Adipocyte (in vitro differentiated cells): Measurements from ENCODE around the gene WDR27.

Experiments
- DNase-seq: peaks from one replicate; pipeline ENCODE4 v3.0.0-alpha.2; 2015; ENCODE audit warnings: low read depth
- H3K27me3 ChIP-seq: replicated peaks from 2 replicates; pipeline ENCODE4 v1.7.0; 2013; ENCODE audit warnings: mild to moderate bottlenecking, low read length, moderate library complexity; ENCODE audit not compliant: control insufficient read depth, insufficient read depth
- H3K36me3 ChIP-seq: 2 replicates; pipeline ENCODE4 v1.7.0; 2013; ENCODE audit warnings: low read length, mild to moderate bottlenecking, moderate library complexity; ENCODE audit not compliant: control insufficient read depth, insufficient read depth, severe bottlenecking
- H3K4me1 ChIP-seq: 2 replicates; pipeline ENCODE4 v1.7.0; 2013; ENCODE audit warnings: mild to moderate bottlenecking, low read length, moderate library complexity; ENCODE audit not compliant: control insufficient read depth, insufficient read depth
- H3K4me3 ChIP-seq: 2 replicates; pipeline ENCODE4 v1.7.0; 2013; ENCODE audit warnings: mild to moderate bottlenecking, low read length, moderate library complexity
- H3K9ac ChIP-seq: 2 replicates; pipeline ENCODE4 v1.7.0; 2013; ENCODE audit warnings: mild to moderate bottlenecking, low read length, moderate library complexity
- H3K9me3 ChIP-seq: 2 replicates; pipeline ENCODE4 v1.7.0; 2013; ENCODE audit warnings: mild to moderate bottlenecking, low read length, moderate library complexity; ENCODE audit not compliant: control insufficient read depth

WDR27 gene

GRCh38 chr6:169724494-169725124, 22.8 kb upstream of the WDR27 start, which contains the start of gene PHF10:
Gene PHF10, minus strand, starts transcription at chr6:169724500. Its CDS starts 569 bp downstream, at chr6:169723931.
- Histone ChIP-seq H3K9ac (peak within 1 kb of the TSS; percentile 91), H3K4me1 (peaks cover 18% of the 10 kb centered on the region), H3K27me3 (no peaks in the 10 kb centered on the region), H3K4me3 (peak within 1 kb of the TSS; percentile 85), H3K36me3 (no peaks in the 10 kb centered on the region), H3K9me3 (no peaks in the 10 kb centered on the region)
- peak; percentile 75 for DNase-seq

GRCh38 chr6:169723991-169724493, 22.2 kb upstream of the WDR27 start:
- H3K36me3 ChIP-seq = no peaks in the 10 kb centered on the region
- H3K27me3 ChIP-seq = no peaks in the 10 kb centered on the region
- H3K9me3 ChIP-seq = no peaks in the 10 kb centered on the region
- peak; percentile 74 for DNase-seq
- H3K4me3 ChIP-seq = peak overlapping the region; percentile 67
- H3K4me1 ChIP-seq = peaks cover 18% of the 10 kb centered on the region
- peak overlapping the region; percentile 63 for H3K9ac ChIP-seq

- H3K9ac ChIP-seq = peak overlapping the region; percentile 91
- peak overlapping the region; percentile 85 for H3K4me3 ChIP-seq
- peaks cover 18% of the 10 kb centered on the region for H3K4me1 ChIP-seq
- H3K36me3 ChIP-seq = no peaks in the 10 kb centered on the region
- no peaks in the 10 kb centered on the region for H3K27me3 ChIP-seq
- no peaks in the 10 kb centered on the region for H3K9me3 ChIP-seq
- peak; percentile 83 for DNase-seq
Observed at GRCh38 chr6:169723200-169723909, 21.5 kb upstream of the WDR27 start.

GRCh38 chr6:169722362-169723199, 20.8 kb upstream of the WDR27 start:
- Histone ChIP-seq H3K4me1 (peaks cover 18% of the 10 kb centered on the region), H3K27me3 (no peaks in the 10 kb centered on the region)
- DNase-seq = peak; percentile 74

GRCh38 chr6:169720207-169720855, 18.5 kb upstream of the WDR27 start:
- H3K9ac ChIP-seq = no peak overlapping the region
- no peak overlapping the region for H3K4me3 ChIP-seq
- DNase-seq = no peak
- no peaks in the 10 kb centered on the region for H3K27me3 ChIP-seq
- no peaks in the 10 kb centered on the region for H3K9me3 ChIP-seq
- H3K4me1 ChIP-seq = peaks cover 18% of the 10 kb centered on the region
- peaks cover 9% of the 10 kb centered on the region for H3K36me3 ChIP-seq

More at GRCh38 chr6:169722362-169723199, 20.8 kb upstream of the WDR27 start:
- Histone ChIP-seq H3K9ac (peak overlapping the region; percentile 91), H3K9me3 (no peaks in the 10 kb centered on the region), H3K36me3 (no peaks in the 10 kb centered on the region), H3K4me3 (peak overlapping the region; percentile 85)

- Histone ChIP-seq H3K4me1 (peaks cover 12% of the 10 kb centered on the region), H3K9ac (no peak overlapping the region), H3K27me3 (no peaks in the 10 kb centered on the region), H3K4me3 (no peak overlapping the region), H3K9me3 (no peaks in the 10 kb centered on the region), H3K36me3 (peaks cover 13% of the 10 kb centered on the region)
- DNase-seq = no peak
Observed at GRCh38 chr6:169719117-169719516, 17.3 kb upstream of the WDR27 start.

- Histone ChIP-seq H3K27me3 (no peaks in the 10 kb centered on the region), H3K9ac (no peak overlapping the region), H3K4me1 (no peaks in the 10 kb centered on the region), H3K4me3 (no peak overlapping the region), H3K36me3 (peaks cover 27% of the 10 kb centered on the region), H3K9me3 (no peaks in the 10 kb centered on the region)
- DNase-seq = no peak
Observed at GRCh38 chr6:169714595-169714994, 12.8 kb upstream of the WDR27 start.

- Histone ChIP-seq H3K27me3 (no peaks in the 10 kb centered on the region), H3K4me1 (no peaks in the 10 kb centered on the region), H3K4me3 (no peak overlapping the region), H3K9me3 (no peaks in the 10 kb centered on the region), H3K36me3 (peaks cover 27% of the 10 kb centered on the region), H3K9ac (no peak overlapping the region)
- no peak for DNase-seq
Observed at GRCh38 chr6:169714178-169714577, 12.3 kb upstream of the WDR27 start.

GRCh38 chr6:169710009-169710408, 8.2 kb upstream of the WDR27 start:
- no peaks in the 10 kb centered on the region for H3K27me3 ChIP-seq
- peaks cover 21% of the 10 kb centered on the region for H3K36me3 ChIP-seq
- H3K9ac ChIP-seq = no peak overlapping the region
- no peaks in the 10 kb centered on the region for H3K9me3 ChIP-seq
- H3K4me1 ChIP-seq = peaks cover 9% of the 10 kb centered on the region
- H3K4me3 ChIP-seq = no peak overlapping the region
- no peak for DNase-seq

- DNase-seq = no peak
- Histone ChIP-seq H3K36me3 (peaks cover 18% of the 10 kb centered on the region), H3K9me3 (no peaks in the 10 kb centered on the region), H3K9ac (no peak overlapping the region), H3K4me1 (peaks cover 16% of the 10 kb centered on the region), H3K27me3 (no peaks in the 10 kb centered on the region), H3K4me3 (no peak overlapping the region)
Observed at GRCh38 chr6:169709293-169709692, 7.5 kb upstream of the WDR27 start.
